Vagina (tissue), 2 donors: ENCODE measurements around the gene HS6ST3. TPM values are rescaled to one million over a fixed set of nuclear protein-coding genes. Genes with fewer than 3 reads are reported as not detected.

ENCODE experiments used
- DNase-seq, 2 donors: peaks; one replicate each; pipeline ENCODE4 v3.0.0-alpha.2; 2017; ENCODE audit errors: extremely low spot score in 2 of 2
- H3K27ac ChIP-seq: fragments of 200-600 bp; sonication (generic); one replicate; pipeline ENCODE4 v1.5.1; 2019
- H3K27me3 ChIP-seq: fragments of 200-600 bp; sonication (generic); one replicate; pipeline ENCODE4 v1.5.1; 2019
- H3K36me3 ChIP-seq, 2 donors: fragments of 200-600 bp; sonication (generic); one replicate each; pipeline ENCODE4 v1.5.1; 2017 to 2019
- H3K4me1 ChIP-seq: fragments of 200-600 bp; sonication (generic); one replicate; pipeline ENCODE4 v1.5.1; 2019
- H3K4me3 ChIP-seq, 2 donors: fragments of 200-600 bp; sonication (generic); 1 replicate in 1 of 2; 2 replicates in 1 of 2; pipeline ENCODE4 v1.5.1; 2016 to 2019
- H3K9me3 ChIP-seq: fragments of 200-600 bp; sonication (generic); one replicate; pipeline ENCODE4 v1.5.1; 2019
- CTCF ChIP-seq, 3 experiments: fragments of 450-650 bp in 2 of 3; fragments of 200-600 bp in 1 of 3; sonication (generic) in 1 of 3; IDR thresholded peaks; one replicate each; pipeline ENCODE4 v1.5.1; 2017 to 2019; ENCODE audit warnings: antibody characterized with exemption in 3 of 3, mild to moderate bottlenecking in 2 of 3, moderate library complexity in 2 of 3
- POLR2A ChIP-seq, 2 donors: fragments of 450-650 bp; IDR thresholded peaks; one replicate each; pipeline ENCODE4 v1.6.1; 2017; ENCODE audit warnings: antibody characterized with exemption in 2 of 2, mild to moderate bottlenecking in 2 of 2, moderate library complexity in 2 of 2
- POLR2AphosphoS5 ChIP-seq, 2 donors: sonication (generic); formaldehyde crosslinking; IDR thresholded peaks; one replicate each; pipeline ENCODE4 v1.9.0; 2017; ENCODE audit warnings: antibody characterized with exemption in 2 of 2, mild to moderate bottlenecking in 2 of 2, low read depth in 1 of 2; ENCODE audit not compliant: insufficient read depth in 1 of 2
- intact Hi-C: fragments of 100-400 bp; cut with DNase I; formaldehyde crosslinking; loops from one replicate; pipeline ENCODE4 v1.15.1; 2023
- microRNA-seq: library from miRNA; unstranded; fragments of <30 nt; microRNA quantifications from one replicate; pipeline ENCODE4, GENCODE V29; 2017; ENCODE audit warnings: borderline number of aligned reads, borderline replicate concordance
- total RNA-seq: library from RNA; depleted of rRNA; stranded (reverse); fragments of >200 nt; gene quantifications from one replicate; pipeline ENCODE4 v1.2.3, GENCODE V29; 2016

Gene HS6ST3
- total RNA-seq, 1 donor from 2014 or later: 0.49 TPM

- no peak overlapping the region for H3K4me3 ChIP-seq
- H3K27me3 ChIP-seq: no peaks in the 10 kb centered on the region
- intact Hi-C loops: no loop called here
- DNase-seq: no peak
- TF ChIP-seq POLR2AphosphoS5 (IDR thresholded peaks at IDR 0.05; ENCODE audit: insufficient read depth in 1 of 2, low read depth in 1 of 2) (no peak), CTCF (IDR thresholded peaks at IDR 0.05) (no peak), POLR2A (IDR thresholded peaks at IDR 0.05) (no peak)
- H3K36me3 ChIP-seq: no peaks in the 10 kb centered on the region
- no peak overlapping the region for H3K27ac ChIP-seq
- no peaks in the 10 kb centered on the region for H3K9me3 ChIP-seq
- no peaks in the 10 kb centered on the region for H3K4me1 ChIP-seq
These were observed 773.1 kb downstream of the HS6ST3 start for GRCh38 chr13:96862999-96863398.

GRCh38 chr13:96871469-96871868, 781.6 kb downstream of the HS6ST3 start:
- H3K27me3 ChIP-seq: no peaks in the 10 kb centered on the region
- no peak overlapping the region for H3K27ac ChIP-seq
- TF ChIP-seq POLR2A (IDR thresholded peaks at IDR 0.05) (no peak), CTCF (IDR thresholded peaks at IDR 0.05) (no peak), POLR2AphosphoS5 (IDR thresholded peaks at IDR 0.05; ENCODE audit: insufficient read depth in 1 of 2, low read depth in 1 of 2) (no peak)
- H3K36me3 ChIP-seq: no peaks in the 10 kb centered on the region
- H3K4me3 ChIP-seq: no peak overlapping the region
- no peaks in the 10 kb centered on the region for H3K9me3 ChIP-seq
- no peaks in the 10 kb centered on the region for H3K4me1 ChIP-seq
- no peak for DNase-seq
- intact Hi-C loops: no loop called here

- no peak overlapping the region for H3K4me3 ChIP-seq
- no peaks in the 10 kb centered on the region for H3K4me1 ChIP-seq
- H3K27ac ChIP-seq: no peak overlapping the region
- H3K9me3 ChIP-seq: no peaks in the 10 kb centered on the region
- H3K36me3 ChIP-seq: no peaks in the 10 kb centered on the region
- TF ChIP-seq CTCF (IDR thresholded peaks at IDR 0.05) (no peak), POLR2A (IDR thresholded peaks at IDR 0.05) (no peak)
- no peaks in the 10 kb centered on the region for H3K27me3 ChIP-seq
- intact Hi-C loops: no loop called here
- no peak for DNase-seq
These were observed 790.5 kb downstream of the HS6ST3 start for GRCh38 chr13:96880419-96880818.

Small RNA genes within 50 kb of the gene (microRNA-seq; reads per million reads assigned to microRNA genes)
- not detected for gene MIR4501

Other genes starting within 250 kb of the HS6ST3 start
- gene UGGT2, start 36.7 kb upstream of the HS6ST3 start, total RNA-seq: 33.4 TPM